Central memory CD8-positive, alpha-beta T cell (primary cell): ENCODE data around the gene RFX3.

ENCODE experiments used
- ATAC-seq: fragments of 150-1000 bp; cut with Tn5 transposase; replicated peaks from 2 replicates; pipeline ENCODE4 v1.10.0; 2022; ENCODE audit warnings: mild to moderate bottlenecking, moderate FRiP score, moderate number of reproducible peaks; ENCODE audit not compliant: poor library complexity, severe bottlenecking; ENCODE audit errors: extremely low read depth
- DNase-seq, 2 donors: peaks; one replicate each; pipeline ENCODE4 v3.0.0; 2021; ENCODE audit warnings: low spot score in 2 of 2
- H3K27ac Mint-ChIP-seq: one replicate; pipeline ENCODE4 v1.8.0; 2022; ENCODE audit warnings: low read depth, mild to moderate bottlenecking, moderate library complexity, mixed read lengths
- H3K27me3 Mint-ChIP-seq: one replicate; pipeline ENCODE4 v1.8.0; 2022; ENCODE audit warnings: mixed read lengths
- H3K36me3 Mint-ChIP-seq: one replicate; pipeline ENCODE4 v1.8.0; 2022; ENCODE audit warnings: mild to moderate bottlenecking, moderate library complexity, mixed read lengths; ENCODE audit not compliant: insufficient read depth
- H3K4me1 Mint-ChIP-seq: one replicate; pipeline ENCODE4 v1.8.0; 2022; ENCODE audit warnings: mixed read lengths
- H3K4me3 Mint-ChIP-seq: one replicate; pipeline ENCODE4 v1.8.0; 2022; ENCODE audit warnings: mild to moderate bottlenecking, moderate library complexity, mixed read lengths
- H3K9me3 Mint-ChIP-seq: one replicate; pipeline ENCODE4 v1.8.0; 2022; ENCODE audit warnings: mixed read lengths

The RFX3 gene

GRCh38 chr9:3525836-3526164 is at the start of gene RFX3:
Gene RFX3 (minus strand): TSS chr9:3526001. CDS start chr9:3395588, 130,413 bp downstream.
- Mint-ChIP-seq H3K36me3 (peaks cover 43% of the 10 kb centered on the region), H3K27me3 (no peaks in the 10 kb centered on the region), H3K27ac (peak within 1 kb of the TSS; percentile 98), H3K9me3 (no peaks in the 10 kb centered on the region), H3K4me3 (peak within 1 kb of the TSS; percentile 80), H3K4me1 (peaks cover 69% of the 10 kb centered on the region)
- ATAC-seq (peak; percentile 53), DNase-seq (peak; percentile 79 to 88)

- H3K4me1 Mint-ChIP-seq, result no peaks in the 10 kb centered on the region
- ATAC-seq (no peak), DNase-seq (no peak)
- no peaks in the 10 kb centered on the region for H3K9me3 Mint-ChIP-seq
- H3K27ac Mint-ChIP-seq, result no peak overlapping the region
- H3K27me3 Mint-ChIP-seq, result no peaks in the 10 kb centered on the region
- H3K4me3 Mint-ChIP-seq, result no peak overlapping the region
- H3K36me3 Mint-ChIP-seq, result peaks cover 6% of the 10 kb centered on the region
These were observed 45.7 kb upstream of the RFX3 start for GRCh38 chr9:3571500-3571899.

GRCh38 chr9:3569529-3569928 is 43.7 kb upstream of the RFX3 start:
- DNase-seq, result no peak
- no peak overlapping the region for H3K27ac Mint-ChIP-seq
- H3K4me1 Mint-ChIP-seq, result no peaks in the 10 kb centered on the region
- peaks cover 6% of the 10 kb centered on the region for H3K36me3 Mint-ChIP-seq
- H3K9me3 Mint-ChIP-seq, result no peaks in the 10 kb centered on the region
- H3K4me3 Mint-ChIP-seq, result no peak overlapping the region
- H3K27me3 Mint-ChIP-seq, result no peaks in the 10 kb centered on the region
- ATAC-seq, result no peak

GRCh38 chr9:3567988-3568387 is 42.2 kb upstream of the RFX3 start:
- no peak for ATAC-seq
- no peaks in the 10 kb centered on the region for H3K27me3 Mint-ChIP-seq
- no peaks in the 10 kb centered on the region for H3K9me3 Mint-ChIP-seq
- no peak overlapping the region for H3K27ac Mint-ChIP-seq
- peaks cover 8% of the 10 kb centered on the region for H3K36me3 Mint-ChIP-seq
- H3K4me1 Mint-ChIP-seq, result no peaks in the 10 kb centered on the region
- no peak overlapping the region for H3K4me3 Mint-ChIP-seq
- DNase-seq, result no peak

GRCh38 chr9:3553076-3553765 is 27.4 kb upstream of the RFX3 start:
- Mint-ChIP-seq H3K36me3 (peaks cover 8% of the 10 kb centered on the region), H3K27ac (no peak overlapping the region), H3K9me3 (no peaks in the 10 kb centered on the region), H3K27me3 (no peaks in the 10 kb centered on the region), H3K4me3 (no peak overlapping the region), H3K4me1 (peaks cover under 1% of the 10 kb centered on the region)
- DNase-seq (no peak), ATAC-seq (no peak)

- Mint-ChIP-seq H3K27ac (no peak overlapping the region), H3K4me1 (no peaks in the 10 kb centered on the region), H3K36me3 (peaks cover 12% of the 10 kb centered on the region), H3K4me3 (no peak overlapping the region), H3K27me3 (no peaks in the 10 kb centered on the region), H3K9me3 (no peaks in the 10 kb centered on the region)
- no peak for ATAC-seq
- no peak for DNase-seq
These were observed 23.4 kb upstream of the RFX3 start for GRCh38 chr9:3549225-3549624.

- Mint-ChIP-seq H3K9me3 (no peaks in the 10 kb centered on the region), H3K27ac (no peak overlapping the region), H3K27me3 (no peaks in the 10 kb centered on the region), H3K36me3 (peaks cover 12% of the 10 kb centered on the region), H3K4me1 (no peaks in the 10 kb centered on the region), H3K4me3 (no peak overlapping the region)
- DNase-seq (no peak), ATAC-seq (no peak)
These were observed 22.8 kb upstream of the RFX3 start for GRCh38 chr9:3548648-3549047.

- Mint-ChIP-seq H3K27me3 (no peaks in the 10 kb centered on the region), H3K36me3 (no peaks in the 10 kb centered on the region), H3K4me3 (no peak overlapping the region), H3K4me1 (peaks cover 33% of the 10 kb centered on the region), H3K27ac (no peak overlapping the region), H3K9me3 (no peaks in the 10 kb centered on the region)
- no peak for DNase-seq
- ATAC-seq, result no peak
These were observed 15.4 kb upstream of the RFX3 start for GRCh38 chr9:3541206-3541605.

GRCh38 chr9:3534614-3535404 is 9.0 kb upstream of the RFX3 start:
- Mint-ChIP-seq H3K27me3 (no peaks in the 10 kb centered on the region), H3K36me3 (peaks cover 4% of the 10 kb centered on the region), H3K4me1 (peaks cover 11% of the 10 kb centered on the region), H3K9me3 (no peaks in the 10 kb centered on the region), H3K4me3 (no peak overlapping the region), H3K27ac (no peak overlapping the region)
- ATAC-seq (no peak), DNase-seq (no peak)

GRCh38 chr9:3532158-3532557 is 6.4 kb upstream of the RFX3 start:
- Mint-ChIP-seq H3K9me3 (no peaks in the 10 kb centered on the region), H3K27me3 (no peaks in the 10 kb centered on the region), H3K4me3 (no peak overlapping the region), H3K4me1 (peaks cover 32% of the 10 kb centered on the region), H3K36me3 (peaks cover 14% of the 10 kb centered on the region), H3K27ac (no peak overlapping the region)
- DNase-seq, result no peak
- ATAC-seq, result no peak

- Mint-ChIP-seq H3K4me3 (peak overlapping the region; percentile 80), H3K9me3 (no peaks in the 10 kb centered on the region), H3K4me1 (peaks cover 60% of the 10 kb centered on the region), H3K36me3 (peaks cover 43% of the 10 kb centered on the region), H3K27me3 (no peaks in the 10 kb centered on the region), H3K27ac (peak overlapping the region; percentile 98)
- peak; percentile 16 to 49 for DNase-seq
- ATAC-seq, result peak; percentile 7
These were observed 2.6 kb upstream of the RFX3 start for GRCh38 chr9:3528451-3528850.

- Mint-ChIP-seq H3K4me3 (peak overlapping the region; percentile 80), H3K4me1 (peaks cover 69% of the 10 kb centered on the region), H3K27ac (peak overlapping the region; percentile 98), H3K9me3 (no peaks in the 10 kb centered on the region), H3K36me3 (peaks cover 43% of the 10 kb centered on the region), H3K27me3 (no peaks in the 10 kb centered on the region)
- DNase-seq (no peak), ATAC-seq (no peak)
These were observed 1.5 kb upstream of the RFX3 start for GRCh38 chr9:3526997-3527940.
